GM18858 (cell line): ENCODE results near the gene CTIF.

ENCODE experiments used
- ATAC-seq: cut with Tn5 transposase; IDR thresholded peaks from one replicate; pipeline ENCODE4 v1.9.1; 2021; ENCODE audit not compliant: unreplicated experiment

The CTIF gene

DNA sequence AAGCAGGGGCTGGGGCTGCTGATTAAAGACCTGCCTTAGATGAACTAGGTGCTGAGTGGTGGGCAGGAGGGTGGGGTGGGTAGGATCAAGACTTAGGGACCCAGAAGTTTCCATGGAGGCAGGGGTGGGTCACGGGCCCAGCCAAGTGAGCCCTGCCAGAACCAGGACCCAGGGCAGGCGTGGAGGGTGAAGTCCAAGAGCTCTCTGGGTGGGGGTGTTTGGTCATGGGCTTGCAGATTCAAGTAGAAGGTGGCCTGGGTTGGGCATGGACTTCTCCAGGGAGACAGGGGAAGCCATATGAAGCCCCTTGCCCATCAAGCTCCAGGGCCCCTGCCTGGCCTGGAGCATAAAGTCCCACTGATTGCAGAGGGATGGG, 243.1 kb downstream of the CTIF start:
- ATAC-seq = no peak

DNA sequence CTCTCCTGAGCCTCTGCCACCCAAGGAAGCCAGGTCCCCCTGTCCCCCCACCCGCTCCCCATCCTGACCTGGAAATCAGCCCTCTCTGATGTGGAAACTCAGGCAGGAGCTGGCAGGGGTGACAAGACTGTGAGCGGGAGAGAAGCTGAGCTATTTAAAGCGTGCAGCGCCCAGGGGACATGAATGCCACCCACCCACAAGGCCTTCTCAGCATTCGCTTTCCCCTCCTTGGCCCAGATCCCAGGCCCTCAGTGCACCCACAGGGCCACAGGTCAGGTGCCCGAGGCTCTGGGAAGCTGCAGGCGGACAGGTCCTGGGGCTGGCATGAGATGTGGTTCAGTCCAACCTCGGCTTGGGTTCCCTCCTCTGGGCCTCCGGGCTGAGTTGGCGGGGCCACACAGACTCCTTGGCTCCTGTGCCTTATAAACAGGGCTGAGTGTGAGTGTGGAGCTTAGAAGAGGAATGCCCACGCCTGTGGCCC, 243.6 kb downstream of the CTIF start:
- ATAC-seq = no peak

- no peak for ATAC-seq
Observed at GRCh38 chr18:48783616-48784520, 245.0 kb downstream of the CTIF start.

DNA sequence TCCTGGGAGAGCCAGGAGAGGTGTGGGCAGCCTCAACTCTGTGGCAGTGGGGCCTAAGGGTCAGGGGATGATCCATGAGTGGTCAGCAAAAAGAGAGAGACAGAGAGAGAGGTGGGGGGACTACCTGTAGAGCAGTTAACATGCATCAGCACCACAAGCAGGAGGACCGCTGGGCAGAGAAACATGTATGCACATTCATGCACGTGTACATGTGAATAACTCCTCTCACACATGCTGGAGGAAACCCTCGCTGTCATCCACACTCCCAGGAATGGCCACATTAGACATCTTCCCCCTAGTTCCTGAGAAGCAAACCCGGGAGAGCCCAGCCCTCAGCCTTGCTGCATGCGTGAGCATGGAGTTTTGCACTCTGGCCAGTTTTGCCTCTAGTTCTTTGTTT, 245.8 kb downstream of the CTIF start:
- ATAC-seq = peak; percentile 15

GRCh38 chr18:48785091-48785614, 246.3 kb downstream of the CTIF start:
- peak; percentile 84 for ATAC-seq

DNA sequence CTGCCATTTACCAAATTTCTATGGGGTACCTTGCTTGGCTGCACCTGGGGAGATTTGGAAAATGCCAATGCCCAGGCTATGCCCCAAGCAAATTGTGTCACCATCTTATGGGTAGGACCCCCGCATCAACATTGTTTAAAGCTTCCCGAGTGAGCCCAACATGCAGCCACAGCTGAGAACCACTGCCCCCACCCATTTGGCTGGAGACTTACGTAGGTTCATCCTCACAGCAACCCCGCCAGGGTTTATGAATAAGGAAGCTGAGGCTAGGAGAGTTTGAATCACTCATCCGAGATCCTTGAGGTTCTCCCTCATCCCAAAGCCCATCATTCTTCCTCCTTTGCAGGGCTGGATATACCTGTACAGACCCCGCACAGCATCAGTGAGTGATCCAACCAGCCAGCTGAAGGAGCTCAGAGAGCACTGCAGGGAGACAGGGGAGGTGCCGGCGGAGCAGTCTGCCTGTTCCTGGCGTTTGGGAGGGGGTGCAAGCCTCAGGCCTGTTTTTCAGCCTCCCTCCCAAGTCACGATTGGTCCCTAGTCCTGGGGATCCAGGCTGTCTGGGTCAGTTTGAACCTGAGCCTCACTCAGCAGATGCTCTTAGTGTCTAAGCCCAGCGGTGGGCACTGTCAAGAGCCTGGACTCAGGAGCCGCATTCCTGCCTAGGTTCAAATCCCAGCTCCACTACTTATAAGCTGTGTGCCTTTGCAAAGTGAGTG, 247.1 kb downstream of the CTIF start:
- no peak for ATAC-seq

GRCh38 chr18:48786455-48787202, 247.8 kb downstream of the CTIF start:
- ATAC-seq = no peak

- ATAC-seq = no peak
Observed at GRCh38 chr18:48787203-48788151, 248.6 kb downstream of the CTIF start.

DNA sequence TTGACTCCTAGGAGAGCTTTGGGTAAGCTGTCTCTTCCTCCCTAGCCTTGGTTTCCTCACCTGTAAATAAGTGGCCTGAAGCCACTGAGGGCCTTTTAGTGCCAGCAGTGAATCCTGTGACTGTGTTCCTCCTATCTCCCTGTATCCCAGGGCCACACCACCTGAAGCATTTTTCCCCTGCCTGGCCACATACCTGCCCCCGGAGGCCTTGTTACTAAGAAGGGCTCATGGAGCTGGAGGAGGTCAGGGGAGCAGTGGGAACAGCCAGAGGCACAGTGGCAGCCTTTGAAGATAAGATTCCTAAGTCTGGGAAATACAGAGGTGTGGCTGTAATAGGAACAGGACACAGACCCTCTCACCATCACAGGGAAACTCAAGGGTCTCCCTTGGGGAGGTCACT, 249.5 kb downstream of the CTIF start:
- no peak for ATAC-seq

- ATAC-seq = no peak
Observed at GRCh38 chr18:48789259-48789812, 250.5 kb downstream of the CTIF start.

DNA sequence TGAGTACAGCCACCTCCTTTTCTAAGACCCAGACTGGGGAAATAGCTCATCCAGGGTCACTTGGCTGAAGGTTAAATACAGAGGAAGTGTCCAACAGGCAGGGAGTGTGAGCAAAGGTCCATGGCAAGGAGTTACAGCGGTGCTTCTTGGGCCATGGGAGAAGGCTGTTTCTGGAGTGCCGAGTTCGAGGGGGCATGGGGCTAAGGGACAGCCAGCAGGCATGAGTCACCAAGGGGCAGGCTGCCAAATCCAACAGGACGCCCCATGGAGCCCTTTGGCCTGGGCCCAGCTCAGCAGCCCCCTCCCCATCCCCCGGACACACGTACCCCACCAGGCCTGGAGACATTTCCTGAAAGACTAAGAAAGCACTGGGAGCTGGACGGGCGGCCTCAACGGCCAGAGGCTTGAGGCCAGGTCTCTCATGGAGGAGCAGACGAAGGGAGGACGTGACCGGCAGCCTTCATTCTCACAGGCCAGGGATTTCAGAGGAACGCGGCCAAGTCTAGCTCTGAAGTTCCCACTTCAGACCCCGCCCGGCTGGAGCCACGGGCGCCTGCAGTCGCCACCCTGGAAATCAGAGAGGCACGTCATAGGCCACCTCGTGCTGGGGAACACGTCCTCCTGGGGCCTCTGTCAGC, 251.5 kb downstream of the CTIF start:
- ATAC-seq = no peak

- ATAC-seq = no peak
Observed at GRCh38 chr18:48790869-48791635, 252.2 kb downstream of the CTIF start.

DNA sequence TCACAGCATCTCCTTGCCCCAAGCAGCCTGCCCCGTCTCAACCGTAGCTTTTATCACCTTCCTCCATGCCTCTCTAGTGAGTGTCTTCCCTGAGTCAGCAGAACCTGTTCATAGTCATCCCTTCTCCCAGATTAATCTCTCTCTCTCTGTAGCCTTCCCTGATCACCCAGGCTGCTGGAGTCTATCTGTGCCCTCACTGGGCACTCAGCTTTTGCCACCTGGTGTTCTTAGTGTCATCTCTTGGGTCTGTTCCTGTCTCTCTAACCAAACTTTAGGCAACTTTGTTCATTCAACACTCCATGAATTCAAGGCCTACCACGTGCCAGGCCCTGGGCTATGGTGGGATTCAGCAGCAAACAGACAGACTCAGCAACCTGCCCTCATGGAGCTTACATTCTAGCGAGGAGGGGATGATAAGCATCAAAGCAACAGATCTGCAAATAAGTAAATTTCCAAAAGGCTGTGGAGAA, 252.8 kb downstream of the CTIF start:
- ATAC-seq = no peak

DNA sequence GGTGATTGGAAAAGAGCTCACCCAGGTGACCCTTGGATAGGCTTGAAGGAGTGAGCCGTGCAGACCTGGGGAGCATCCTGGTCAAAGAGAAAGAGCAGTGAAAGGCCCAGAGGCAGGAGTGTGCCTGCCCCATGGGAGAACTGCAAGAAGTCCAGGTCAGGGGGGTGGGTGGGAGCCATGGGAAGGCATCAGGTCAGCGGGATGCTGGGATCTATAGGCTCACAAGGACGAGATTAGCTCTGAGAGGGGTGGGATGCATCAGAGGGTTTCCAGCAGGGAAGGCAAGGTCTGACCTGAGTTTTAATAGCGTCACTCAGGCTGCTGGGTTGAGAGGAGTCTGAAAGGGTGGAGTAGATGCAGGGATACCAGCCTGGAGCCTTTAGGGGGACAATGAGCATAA, 253.3 kb downstream of the CTIF start:
- ATAC-seq = no peak

GRCh38 chr18:48792611-48793380, 254.0 kb downstream of the CTIF start:
- ATAC-seq = no peak

GRCh38 chr18:48794251-48794970, 255.6 kb downstream of the CTIF start:
- ATAC-seq = no peak

- ATAC-seq = no peak
Observed at GRCh38 chr18:48795696-48796095, 256.9 kb downstream of the CTIF start.
